ENCODE results near the gene ZNF211.

ZNF211 gene

GRCh38 chr19:57632987-57633831 is at the start of gene ZNF211:
Gene ZNF211 (plus strand): TSS chr19:57633168. CDS start chr19:57633347, 179 bp downstream.
- Histone ChIP-seq H3K36me3 (ENCODE audit: control insufficient read depth, insufficient read depth, low read length, severe bottlenecking) (peaks cover 30% of the 10 kb centered on the region), H3K4me3 (ENCODE audit: low read length) (peak within 1 kb of the TSS; percentile 99)

GRCh38 chr19:57583521-57584416 is 49.2 kb upstream of the ZNF211 start, which contains the start of gene ZIK1:
Gene ZIK1 (plus strand): TSS chr19:57584145. CDS start chr19:57584357, 212 bp downstream.
- H3K9me3 ChIP-seq (ENCODE audit: control insufficient read depth, low read length): peaks cover 3% of the 10 kb centered on the region
- peak; percentile 96 for DNase-seq (ENCODE audit: low read depth)
- peaks cover 1% of the 10 kb centered on the region for H3K36me3 ChIP-seq (ENCODE audit: control insufficient read depth, insufficient read depth, low read length, severe bottlenecking)
- peak within 1 kb of the TSS; percentile 81 for H3K9ac ChIP-seq (ENCODE audit: low read length)
- H3K4me3 ChIP-seq (ENCODE audit: low read length): peak within 1 kb of the TSS; percentile 89
- no peaks in the 10 kb centered on the region for H3K27me3 ChIP-seq (replicated peaks; ENCODE audit: control insufficient read depth, insufficient read depth, low read length)
- H3K4me1 ChIP-seq (ENCODE audit: control insufficient read depth, insufficient read depth, low read length): peaks cover 13% of the 10 kb centered on the region

More at GRCh38 chr19:57632987-57633831, at the start of gene ZNF211:
- Histone ChIP-seq H3K27me3 (replicated peaks; ENCODE audit: control insufficient read depth, insufficient read depth, low read length) (no peaks in the 10 kb centered on the region), H3K4me1 (ENCODE audit: control insufficient read depth, insufficient read depth, low read length) (peaks cover 10% of the 10 kb centered on the region), H3K9ac (ENCODE audit: low read length) (peak within 1 kb of the TSS; percentile 96), H3K9me3 (ENCODE audit: control insufficient read depth, low read length) (peaks cover 24% of the 10 kb centered on the region)
- peak; percentile 97 for DNase-seq (ENCODE audit: low read depth)

DNA sequence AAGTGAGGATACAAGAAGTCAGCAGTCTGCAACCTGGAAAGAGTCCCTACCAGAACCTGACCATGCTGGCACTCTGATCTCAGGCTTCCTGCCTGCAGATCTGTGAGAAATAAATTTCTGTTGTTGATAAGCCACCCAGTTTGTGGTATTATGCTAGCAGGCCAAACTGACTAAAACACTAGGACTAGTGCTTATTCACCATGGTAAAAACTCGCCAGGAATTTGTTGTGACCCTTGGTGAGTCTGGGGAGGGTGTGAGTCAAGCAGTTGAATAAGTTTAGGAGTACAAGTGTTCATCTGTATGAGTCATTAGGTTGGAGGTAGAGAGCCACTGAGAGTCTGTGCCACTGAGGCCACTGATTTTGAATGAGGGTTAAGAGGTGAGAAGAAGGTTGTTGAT is 45.4 kb upstream of the ZNF211 start:
- H3K4me1 ChIP-seq (ENCODE audit: control insufficient read depth, insufficient read depth, low read length): peaks cover 13% of the 10 kb centered on the region
- peaks cover 31% of the 10 kb centered on the region for H3K36me3 ChIP-seq (ENCODE audit: control insufficient read depth, insufficient read depth, low read length, severe bottlenecking)
- H3K9me3 ChIP-seq (ENCODE audit: control insufficient read depth, low read length): peaks cover 38% of the 10 kb centered on the region
- H3K4me3 ChIP-seq (ENCODE audit: low read length): no peak overlapping the region
- H3K9ac ChIP-seq (ENCODE audit: low read length): no peak overlapping the region
- no peaks in the 10 kb centered on the region for H3K27me3 ChIP-seq (replicated peaks; ENCODE audit: control insufficient read depth, insufficient read depth, low read length)
- peak; percentile 24 for DNase-seq (ENCODE audit: low read depth)

GRCh38 chr19:57599377-57599760 is 33.6 kb upstream of the ZNF211 start:
- DNase-seq (ENCODE audit: low read depth): no peak
- Histone ChIP-seq H3K4me1 (ENCODE audit: control insufficient read depth, insufficient read depth, low read length) (peaks cover 7% of the 10 kb centered on the region), H3K9ac (ENCODE audit: low read length) (no peak overlapping the region), H3K9me3 (ENCODE audit: control insufficient read depth, low read length) (no peaks in the 10 kb centered on the region), H3K4me3 (ENCODE audit: low read length) (peak overlapping the region; percentile 88), H3K36me3 (ENCODE audit: control insufficient read depth, insufficient read depth, low read length, severe bottlenecking) (no peaks in the 10 kb centered on the region), H3K27me3 (replicated peaks; ENCODE audit: control insufficient read depth, insufficient read depth, low read length) (no peaks in the 10 kb centered on the region)

GRCh38 chr19:57599761-57600383 is 33.1 kb upstream of the ZNF211 start, which contains the start of gene ZNF530:
Gene ZNF530 (plus strand): TSS chr19:57599885. CDS start chr19:57604346, 4,461 bp downstream.
- Histone ChIP-seq H3K4me3 (ENCODE audit: low read length) (peak within 1 kb of the TSS; percentile 88), H3K9me3 (ENCODE audit: control insufficient read depth, low read length) (no peaks in the 10 kb centered on the region), H3K9ac (ENCODE audit: low read length) (peak within 1 kb of the TSS; percentile 83), H3K27me3 (replicated peaks; ENCODE audit: control insufficient read depth, insufficient read depth, low read length) (no peaks in the 10 kb centered on the region), H3K36me3 (ENCODE audit: control insufficient read depth, insufficient read depth, low read length, severe bottlenecking) (peaks cover 5% of the 10 kb centered on the region), H3K4me1 (ENCODE audit: control insufficient read depth, insufficient read depth, low read length) (peaks cover 7% of the 10 kb centered on the region)
- DNase-seq (ENCODE audit: low read depth): peak; percentile 96

- no peaks in the 10 kb centered on the region for H3K27me3 ChIP-seq (replicated peaks; ENCODE audit: control insufficient read depth, insufficient read depth, low read length)
- DNase-seq (ENCODE audit: low read depth): no peak
- H3K4me1 ChIP-seq (ENCODE audit: control insufficient read depth, insufficient read depth, low read length): no peaks in the 10 kb centered on the region
- H3K9me3 ChIP-seq (ENCODE audit: control insufficient read depth, low read length): no peaks in the 10 kb centered on the region
- peaks cover 27% of the 10 kb centered on the region for H3K36me3 ChIP-seq (ENCODE audit: control insufficient read depth, insufficient read depth, low read length, severe bottlenecking)
- no peak overlapping the region for H3K4me3 ChIP-seq (ENCODE audit: low read length)
- no peak overlapping the region for H3K9ac ChIP-seq (ENCODE audit: low read length)
Measured at GRCh38 chr19:57606931-57607330, 26.0 kb upstream of the ZNF211 start.

DNA sequence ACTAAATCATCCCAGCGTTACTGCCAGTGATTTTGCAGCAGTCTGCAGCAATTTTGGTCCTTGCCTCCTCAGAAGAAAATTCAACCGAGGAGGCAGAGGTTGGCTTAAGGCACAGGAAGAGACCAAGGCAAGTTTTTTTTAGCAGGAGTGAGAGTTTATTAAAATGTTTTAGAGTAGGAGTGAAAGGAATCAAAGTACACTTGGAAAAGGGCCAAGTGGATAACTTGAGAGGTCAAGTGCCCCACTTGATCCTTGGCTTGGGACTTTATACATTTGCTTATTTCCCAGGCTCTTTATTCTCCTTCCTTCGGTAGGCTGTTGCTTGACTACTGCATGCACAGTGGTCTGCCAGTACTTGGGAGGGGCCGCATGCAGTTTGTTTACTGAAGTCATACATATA is 21.9 kb upstream of the ZNF211 start:
- DNase-seq (ENCODE audit: low read depth): no peak
- no peaks in the 10 kb centered on the region for H3K27me3 ChIP-seq (replicated peaks; ENCODE audit: control insufficient read depth, insufficient read depth, low read length)
- no peak overlapping the region for H3K4me3 ChIP-seq (ENCODE audit: low read length)
- peaks cover 13% of the 10 kb centered on the region for H3K9me3 ChIP-seq (ENCODE audit: control insufficient read depth, low read length)
- peaks cover 14% of the 10 kb centered on the region for H3K36me3 ChIP-seq (ENCODE audit: control insufficient read depth, insufficient read depth, low read length, severe bottlenecking)
- peaks cover 10% of the 10 kb centered on the region for H3K4me1 ChIP-seq (ENCODE audit: control insufficient read depth, insufficient read depth, low read length)
- H3K9ac ChIP-seq (ENCODE audit: low read length): no peak overlapping the region

DNA sequence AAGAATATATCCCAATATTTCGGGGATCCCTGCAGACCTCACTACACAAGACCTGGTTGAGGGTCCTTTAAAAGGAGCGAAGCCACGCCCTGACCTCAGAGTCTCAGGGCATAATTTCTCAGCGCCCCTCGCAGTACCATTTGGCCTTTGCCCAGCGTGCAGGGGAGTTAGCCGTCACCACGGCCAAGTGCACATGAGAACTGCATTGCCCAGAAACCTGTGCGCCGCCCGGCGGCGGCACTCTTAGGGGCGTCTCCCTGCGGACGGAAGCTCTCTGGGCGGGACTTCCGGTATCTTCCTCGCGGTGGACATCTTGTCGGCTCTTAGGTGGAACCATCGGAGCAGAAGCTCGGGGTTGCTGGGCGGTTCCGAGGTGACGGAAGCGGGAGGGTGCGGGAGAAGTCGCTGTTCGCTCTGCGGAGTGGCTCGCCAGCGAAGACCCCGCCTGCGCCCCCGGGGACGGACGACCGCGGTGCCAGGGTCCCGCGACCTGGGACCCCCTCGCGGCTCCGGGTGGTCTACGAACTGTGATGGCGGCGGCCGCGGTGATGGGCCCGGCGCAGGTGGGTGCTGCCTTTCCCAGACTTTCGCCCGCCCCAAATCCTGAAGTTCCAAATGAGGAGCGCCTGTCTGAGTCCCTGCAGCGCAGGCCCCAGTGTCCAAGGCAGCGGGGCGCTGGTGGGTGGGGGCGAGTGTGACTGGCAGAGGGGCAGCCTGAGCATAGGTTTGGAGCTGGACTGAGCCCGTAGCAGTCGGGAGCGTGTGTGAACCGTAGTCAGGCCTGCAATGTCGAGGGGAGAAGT is 18.8 kb upstream of the ZNF211 start, which contains the start of gene ZNF134:
Gene ZNF134, plus strand, starts transcription at position 302 of the 803 bp plus-strand sequence. CDS start 5,227 bp downstream, outside the sequence.
- Histone ChIP-seq H3K4me3 (ENCODE audit: low read length) (peak within 1 kb of the TSS; percentile 91), H3K9me3 (ENCODE audit: control insufficient read depth, low read length) (peaks cover 43% of the 10 kb centered on the region), H3K4me1 (ENCODE audit: control insufficient read depth, insufficient read depth, low read length) (peaks cover 10% of the 10 kb centered on the region), H3K27me3 (replicated peaks; ENCODE audit: control insufficient read depth, insufficient read depth, low read length) (no peaks in the 10 kb centered on the region), H3K36me3 (ENCODE audit: control insufficient read depth, insufficient read depth, low read length, severe bottlenecking) (peaks cover 34% of the 10 kb centered on the region), H3K9ac (ENCODE audit: low read length) (peak within 1 kb of the TSS; percentile 90)
- DNase-seq (ENCODE audit: low read depth): peak; percentile 95

GRCh38 chr19:57615346-57615745 is 17.6 kb upstream of the ZNF211 start:
- Histone ChIP-seq H3K9ac (ENCODE audit: low read length) (no peak overlapping the region), H3K36me3 (ENCODE audit: control insufficient read depth, insufficient read depth, low read length, severe bottlenecking) (peaks cover 46% of the 10 kb centered on the region), H3K4me1 (ENCODE audit: control insufficient read depth, insufficient read depth, low read length) (peaks cover 10% of the 10 kb centered on the region), H3K9me3 (ENCODE audit: control insufficient read depth, low read length) (peaks cover 55% of the 10 kb centered on the region), H3K4me3 (ENCODE audit: low read length) (peak overlapping the region; percentile 91), H3K27me3 (replicated peaks; ENCODE audit: control insufficient read depth, insufficient read depth, low read length) (no peaks in the 10 kb centered on the region)
- no peak for DNase-seq (ENCODE audit: low read depth)

- no peak for DNase-seq (ENCODE audit: low read depth)
- Histone ChIP-seq H3K4me1 (ENCODE audit: control insufficient read depth, insufficient read depth, low read length) (no peaks in the 10 kb centered on the region), H3K27me3 (replicated peaks; ENCODE audit: control insufficient read depth, insufficient read depth, low read length) (no peaks in the 10 kb centered on the region), H3K36me3 (ENCODE audit: control insufficient read depth, insufficient read depth, low read length, severe bottlenecking) (peaks cover 96% of the 10 kb centered on the region), H3K4me3 (ENCODE audit: low read length) (peak overlapping the region; percentile 72), H3K9me3 (ENCODE audit: control insufficient read depth, low read length) (peaks cover 100% of the 10 kb centered on the region), H3K9ac (ENCODE audit: low read length) (no peak overlapping the region)
Measured at GRCh38 chr19:57620673-57621348, 12.2 kb upstream of the ZNF211 start.

Data from adipocyte (in vitro differentiated cells).